DMS 273 (cell line): ENCODE results near the gene LILRA5.
"Not testable (repeated sequence)": the region's sequence is repeated elsewhere in the genome, so short reads cannot be mapped to it uniquely, and the experiment has no call there.

Experiments used
- DNase-seq: peaks from one replicate; lab custom pipeline; 2025; ENCODE audit not compliant: unreplicated experiment; lab: John Stamatoyannopoulos, UW

LILRA5 gene

GRCh38 chr19:54312436-54313377, at the start of gene LILRA5:
LILRA5 (minus strand) TSS chr19:54313166; CDS start chr19:54313019, 147 bp downstream.
- no peak for DNase-seq

GRCh38 chr19:54361680-54362422, 48.9 kb upstream of the LILRA5 start:
- not testable (repeated sequence) for DNase-seq

GRCh38 chr19:54359149-54359820, 46.3 kb upstream of the LILRA5 start:
- not testable (repeated sequence) for DNase-seq

GRCh38 chr19:54357381-54357780, 44.4 kb upstream of the LILRA5 start:
- no peak for DNase-seq

GRCh38 chr19:54356444-54357056, 43.6 kb upstream of the LILRA5 start:
- no peak for DNase-seq

- no peak for DNase-seq
Observed at GRCh38 chr19:54355675-54356074, 42.7 kb upstream of the LILRA5 start.

- no peak for DNase-seq
Observed at GRCh38 chr19:54354761-54355160, 41.8 kb upstream of the LILRA5 start.

- no peak for DNase-seq
Observed at GRCh38 chr19:54352546-54352945, 39.6 kb upstream of the LILRA5 start.

GRCh38 chr19:54352041-54352440, 39.1 kb upstream of the LILRA5 start:
- peak; percentile 15 for DNase-seq

- no peak for DNase-seq
Observed at GRCh38 chr19:54351474-54351873, 38.5 kb upstream of the LILRA5 start.

GRCh38 chr19:54345938-54346386, 33.0 kb upstream of the LILRA5 start:
- DNase-seq: no peak

GRCh38 chr19:54343868-54344267, 30.9 kb upstream of the LILRA5 start:
- no peak for DNase-seq

- DNase-seq: no peak
Observed at GRCh38 chr19:54341295-54341694, 28.3 kb upstream of the LILRA5 start.

GRCh38 chr19:54339646-54340358, 26.8 kb upstream of the LILRA5 start:
- no peak for DNase-seq

- DNase-seq: no peak
Observed at GRCh38 chr19:54338521-54338920, 25.6 kb upstream of the LILRA5 start.

- DNase-seq: no peak
Observed at GRCh38 chr19:54337858-54338230, 24.9 kb upstream of the LILRA5 start.

- no peak for DNase-seq
Observed at GRCh38 chr19:54336893-54337857, 24.2 kb upstream of the LILRA5 start.

GRCh38 chr19:54335979-54336892, 23.3 kb upstream of the LILRA5 start:
- DNase-seq: no peak
